HG03103 (cell line): ENCODE results near the gene ANO4.
"Not testable (repeated sequence)": the region's sequence is repeated elsewhere in the genome, so short reads cannot be mapped to it uniquely, and the experiment has no call there.

Source experiments
- ATAC-seq: cut with Tn5 transposase; IDR thresholded peaks from one replicate; pipeline ENCODE4 v1.9.1; 2021; ENCODE audit warnings: low read depth; ENCODE audit not compliant: unreplicated experiment

Gene ANO4

DNA sequence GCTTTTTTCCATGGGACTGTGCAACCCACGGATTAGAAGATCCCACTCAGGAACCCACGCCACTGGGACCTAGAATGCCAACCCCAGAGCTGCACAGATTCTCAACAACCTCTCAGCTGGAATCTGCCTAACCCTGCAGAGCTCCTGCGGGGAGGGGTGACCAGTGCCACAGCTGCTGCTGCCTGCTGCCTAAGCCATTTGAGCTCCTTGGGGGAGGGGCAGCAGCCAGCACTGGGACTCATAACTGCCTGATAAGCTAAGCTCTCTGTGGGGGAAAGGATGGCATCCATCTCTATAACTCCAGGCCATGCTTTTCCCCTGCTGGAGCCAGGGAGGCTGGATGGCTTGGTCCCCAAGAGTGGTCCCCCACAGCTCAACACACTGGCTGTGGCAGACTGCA, 232.6 kb downstream of the ANO4 start:
- no peak for ATAC-seq

DNA sequence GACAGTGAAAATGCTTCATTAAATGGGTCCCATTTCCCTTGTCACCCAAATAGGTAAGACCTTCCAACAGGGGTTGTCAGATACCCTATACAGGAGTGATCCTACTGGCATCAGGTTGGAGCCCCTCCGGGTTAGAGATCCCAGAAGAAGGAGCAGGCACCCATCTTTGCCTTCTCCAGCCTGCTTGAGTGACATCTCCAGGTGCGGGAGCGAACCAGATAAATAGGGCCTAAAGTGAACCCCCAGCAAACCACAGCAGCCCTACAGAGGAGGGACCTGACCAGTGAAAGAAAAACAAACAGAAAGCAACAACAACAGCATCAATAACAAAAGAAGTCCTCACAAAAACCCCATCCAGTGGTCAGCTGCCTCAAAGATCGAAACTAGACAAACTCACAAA, 233.2 kb downstream of the ANO4 start:
- ATAC-seq: no peak

DNA sequence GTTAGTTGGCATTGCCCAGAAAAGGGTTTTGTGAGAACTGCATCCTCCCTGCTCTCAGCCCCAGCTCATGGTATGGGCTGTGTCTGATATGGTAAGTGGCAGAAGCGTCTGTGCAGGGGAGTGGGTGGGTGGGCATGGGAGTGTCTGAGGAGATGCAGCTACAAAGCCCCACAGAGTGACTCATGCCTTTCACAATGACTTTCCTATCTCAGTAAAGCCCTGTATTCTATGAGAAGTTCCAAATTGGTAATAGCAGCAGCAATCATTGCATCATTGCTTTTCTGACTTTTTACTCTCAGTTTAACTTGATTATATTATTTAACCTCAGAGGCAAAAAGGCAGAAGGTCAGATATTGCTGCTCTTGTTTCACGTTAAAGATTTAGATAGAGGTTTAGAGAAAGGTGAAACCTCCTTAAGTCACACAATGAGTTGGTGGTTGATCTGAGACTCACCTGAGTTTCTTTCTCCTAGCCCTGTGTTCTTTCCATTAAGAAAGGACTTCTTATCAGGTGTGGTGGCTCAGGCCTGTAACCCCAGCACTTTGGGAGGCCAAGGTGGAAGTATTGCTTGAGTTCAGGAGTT, 243.8 kb downstream of the ANO4 start:
- ATAC-seq: no peak

DNA sequence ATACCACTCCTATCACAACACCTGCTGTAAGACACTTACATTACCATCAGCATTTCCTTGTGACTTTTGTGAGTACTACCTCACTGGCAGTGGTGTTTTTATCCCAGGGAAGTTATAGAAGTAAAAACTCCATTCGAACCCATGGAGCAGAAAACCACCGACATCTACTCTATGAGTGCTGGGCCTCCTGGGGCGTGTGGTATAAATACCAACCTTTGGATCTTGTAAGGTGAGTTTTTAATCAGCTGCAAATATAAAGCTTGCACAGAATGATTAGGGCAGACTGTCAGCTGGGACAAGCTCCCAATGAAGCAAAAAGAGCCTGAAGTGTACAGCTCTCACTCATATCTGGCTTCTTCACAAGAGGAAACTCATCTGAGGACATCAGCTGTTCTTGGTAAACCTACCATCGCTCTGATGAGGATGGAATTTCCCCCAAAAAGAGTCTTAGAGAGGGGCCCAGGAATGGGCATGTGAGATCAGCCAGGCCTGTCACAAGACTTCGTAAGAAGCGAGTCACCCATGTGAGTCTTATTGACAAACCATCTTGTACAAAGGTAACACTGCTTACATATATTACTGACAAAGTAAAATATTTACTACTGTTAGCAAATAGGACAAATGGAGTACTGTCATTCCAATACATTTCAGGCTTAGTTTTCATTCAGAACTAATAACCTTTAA, 245.4 kb downstream of the ANO4 start:
- ATAC-seq: no peak

GRCh38 chr12:101040936-101041335, 246.4 kb downstream of the ANO4 start:
- ATAC-seq: no peak

GRCh38 chr12:101042211-101042610, 247.6 kb downstream of the ANO4 start:
- no peak for ATAC-seq

DNA sequence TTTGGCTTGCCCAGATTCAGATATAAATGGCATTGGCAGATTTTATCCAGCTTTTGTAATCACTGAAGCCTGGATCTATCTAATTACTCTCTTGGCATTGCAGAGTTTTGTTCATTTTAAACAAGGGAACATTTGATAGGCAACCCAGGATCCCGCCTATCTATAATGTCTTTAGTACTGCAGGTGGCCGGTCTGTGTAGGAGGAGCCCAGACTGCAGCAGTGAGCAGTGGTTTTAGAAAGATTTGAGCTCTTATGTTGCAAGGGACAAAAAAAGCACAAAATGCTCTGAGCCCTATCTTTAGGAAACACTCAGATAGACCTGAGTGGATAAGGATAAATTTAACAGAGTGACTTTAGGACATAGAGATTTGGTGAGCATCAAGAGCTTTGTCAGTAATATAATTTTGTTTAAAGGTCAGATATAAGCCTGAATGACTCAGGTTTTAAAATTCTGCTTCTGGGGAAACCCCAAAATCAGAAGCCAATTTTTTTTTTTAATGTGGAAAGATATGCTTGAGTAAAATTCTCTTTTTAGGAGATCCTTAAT, 250.0 kb downstream of the ANO4 start:
- ATAC-seq: no peak

DNA sequence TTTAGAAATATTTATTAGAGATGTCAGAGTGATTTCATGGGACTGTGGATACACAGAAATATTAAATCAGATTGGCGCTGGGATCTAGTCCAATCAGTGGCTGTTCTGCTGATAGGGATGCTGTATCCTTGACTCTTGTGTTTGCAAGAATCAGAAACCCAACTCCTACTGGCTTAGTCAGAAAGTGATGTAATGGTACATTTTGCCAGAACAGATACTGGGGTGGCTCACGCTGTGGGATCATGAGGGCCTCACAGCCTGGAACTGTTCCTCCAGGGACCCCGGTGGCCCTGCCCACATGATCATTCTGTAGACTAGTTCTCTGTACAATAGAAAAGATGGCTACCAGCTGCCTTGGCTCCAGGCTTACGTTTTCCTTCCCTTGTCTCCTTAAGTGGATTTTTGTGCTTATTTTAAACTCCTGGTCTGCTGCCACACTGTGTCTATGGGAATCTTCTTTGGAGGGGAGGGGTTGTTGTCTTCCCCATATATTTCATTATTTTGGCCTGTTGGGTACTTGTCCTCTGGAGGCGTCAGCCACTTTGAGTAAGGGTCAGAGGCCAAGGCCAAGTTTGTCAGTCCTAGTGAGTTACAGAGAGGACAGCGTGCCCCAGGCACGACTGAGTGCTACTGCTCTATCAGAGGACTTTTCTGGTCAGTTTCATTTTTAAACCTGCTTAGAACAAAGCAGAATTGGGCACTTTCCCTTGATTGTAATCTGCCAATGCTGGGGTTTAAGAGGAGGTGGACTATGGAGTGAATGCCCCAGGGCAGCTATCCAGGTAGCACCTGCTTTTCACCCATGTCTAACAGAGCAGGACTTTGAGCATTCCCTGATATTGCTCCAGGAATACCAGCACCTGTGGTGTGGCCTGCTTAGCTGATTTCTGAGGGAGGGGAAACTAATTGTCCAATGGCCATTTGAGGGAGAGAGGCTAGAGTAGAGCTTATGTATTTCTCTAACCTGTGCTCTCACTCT, 251.2 kb downstream of the ANO4 start:
- no peak for ATAC-seq

- ATAC-seq: no peak
Observed at GRCh38 chr12:101047652-101048051, 253.1 kb downstream of the ANO4 start.

GRCh38 chr12:101050631-101051030, 256.1 kb downstream of the ANO4 start:
- no peak for ATAC-seq

GRCh38 chr12:101051151-101051550, 256.6 kb downstream of the ANO4 start:
- ATAC-seq: no peak

GRCh38 chr12:101051901-101052550, 257.4 kb downstream of the ANO4 start:
- ATAC-seq: no peak

DNA sequence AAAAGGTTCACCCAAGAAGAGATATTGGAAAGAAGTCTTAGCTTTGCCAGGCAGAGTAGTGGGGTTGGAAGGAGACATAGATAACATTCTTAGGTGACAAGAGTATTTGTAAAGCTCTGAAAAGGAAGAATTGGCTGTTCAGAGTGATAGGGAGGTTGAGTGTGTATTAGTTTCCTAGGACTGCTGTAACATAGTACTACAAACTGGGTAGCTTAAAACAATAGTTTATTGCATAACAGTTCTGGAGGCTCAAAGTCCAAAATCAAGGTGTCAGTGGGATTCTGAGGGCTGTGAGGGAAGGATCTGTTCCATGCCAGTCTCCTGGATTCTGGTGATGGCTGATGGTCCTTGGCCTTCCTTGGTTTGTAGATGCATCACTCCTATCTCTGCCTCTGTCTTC, 258.6 kb downstream of the ANO4 start:
- ATAC-seq: no peak

DNA sequence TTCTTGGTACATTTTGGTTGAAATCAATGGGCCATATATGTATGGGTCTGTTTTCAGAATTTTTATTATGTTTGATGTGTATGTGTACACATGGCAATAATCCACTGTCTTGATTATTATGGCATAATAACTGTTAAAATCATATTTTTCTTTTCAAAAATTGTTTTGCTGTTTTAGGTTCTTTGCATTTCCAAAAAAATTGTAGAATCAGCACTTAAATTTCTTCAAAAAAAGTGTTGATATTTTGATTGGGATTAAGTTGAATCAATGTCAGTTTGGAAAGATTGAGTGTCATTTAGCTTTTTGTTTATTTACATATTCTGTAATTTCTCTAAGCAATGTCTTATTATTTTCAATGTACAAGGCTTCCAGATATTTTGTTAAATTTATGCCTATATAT, 261.4 kb downstream of the ANO4 start:
- ATAC-seq: no peak

- not testable (repeated sequence) for ATAC-seq
Observed at GRCh38 chr12:101062508-101062907, 267.9 kb downstream of the ANO4 start.

GRCh38 chr12:101064721-101065120, 270.1 kb downstream of the ANO4 start:
- no peak for ATAC-seq

DNA sequence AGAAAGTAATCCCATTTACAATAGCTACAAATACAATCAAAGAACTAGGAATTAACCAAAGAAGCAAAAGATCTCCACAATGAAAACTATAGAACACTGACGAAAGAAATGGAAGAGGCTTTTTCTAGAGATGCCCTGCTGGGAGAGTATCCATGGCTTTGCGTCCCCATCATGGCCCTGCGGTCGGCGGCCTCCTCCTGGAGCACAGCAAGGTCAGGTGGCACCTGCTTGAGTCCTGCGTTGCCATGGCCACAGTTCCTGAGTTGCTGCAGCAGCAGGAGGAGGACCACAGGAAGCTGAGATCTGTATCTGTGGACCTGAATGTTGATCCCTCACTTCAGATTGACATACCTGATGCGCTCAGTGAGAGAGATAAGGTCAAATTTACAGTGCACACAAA, 271.9 kb downstream of the ANO4 start:
- ATAC-seq: no peak

- ATAC-seq: no peak
Observed at GRCh38 chr12:101068402-101068801, 273.8 kb downstream of the ANO4 start.

- no peak for ATAC-seq
Observed at GRCh38 chr12:101068836-101069235, 274.3 kb downstream of the ANO4 start.

DNA sequence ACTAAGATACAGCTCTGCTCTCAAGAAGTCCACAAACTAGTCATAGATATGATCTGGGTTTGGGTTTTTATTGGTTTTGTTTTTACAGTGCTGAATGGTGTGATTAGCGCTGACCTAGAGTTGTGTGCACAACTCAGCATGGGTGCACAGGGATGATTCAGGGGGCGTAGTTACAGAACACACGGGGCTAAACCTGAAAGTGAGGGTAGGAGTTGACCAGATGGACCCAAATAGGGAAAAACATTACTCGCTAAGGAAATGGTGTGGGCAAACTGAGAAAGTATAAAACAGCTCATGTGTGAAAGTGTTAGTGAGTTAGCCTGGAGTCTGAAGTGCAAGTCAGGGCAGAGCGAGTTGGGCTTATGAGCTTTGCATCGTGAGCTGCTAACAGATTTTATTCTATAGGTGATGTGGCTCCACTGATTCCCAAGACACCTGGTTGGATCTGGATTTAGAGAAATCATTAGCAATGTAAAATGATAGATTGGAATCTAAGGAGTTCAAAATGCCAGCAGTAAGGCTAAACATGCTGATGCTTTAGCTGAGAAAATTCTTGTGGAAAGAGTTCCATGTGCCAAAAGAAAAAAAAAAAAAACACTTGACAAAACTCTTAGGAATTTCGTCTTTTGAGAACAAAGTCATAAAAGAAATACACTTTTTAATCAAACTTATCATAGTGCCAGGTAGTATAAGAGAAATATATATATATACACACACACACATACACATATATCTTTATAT, 280.5 kb downstream of the ANO4 start:
- ATAC-seq: no peak
